DMS53 treated with DMSO at 0.1 percent for 48 hours (cell line): ENCODE results near the gene CDC42BPB.

Experiments
- DNase-seq: peaks from one replicate; lab custom pipeline; 2025; ENCODE audit not compliant: unreplicated experiment; lab: John Stamatoyannopoulos, UW

The CDC42BPB gene

DNA sequence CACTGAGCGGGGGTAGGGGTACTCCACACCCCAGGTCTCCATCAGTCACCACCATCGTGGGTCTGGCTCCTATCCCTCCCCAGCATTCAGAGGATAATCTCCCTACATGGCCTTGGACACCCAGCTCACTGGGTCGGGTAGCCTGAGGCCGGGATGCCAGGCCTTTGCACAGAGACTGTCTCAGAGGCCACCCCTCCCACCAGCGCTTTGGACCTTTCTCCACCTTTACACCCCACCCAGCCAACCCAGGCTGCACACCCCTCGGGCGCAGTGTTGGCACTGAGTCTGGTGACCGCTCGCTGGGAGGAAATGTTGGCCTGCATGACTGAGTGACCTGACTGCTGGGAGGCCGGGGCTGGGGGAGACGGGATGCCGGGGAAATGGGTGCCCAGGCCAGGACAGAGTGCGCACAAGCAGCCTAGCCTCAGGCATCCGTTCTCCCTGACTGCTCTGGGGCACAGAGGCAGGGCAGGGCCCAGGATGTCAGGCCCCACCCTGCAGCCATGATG, 16.1 kb upstream of the CDC42BPB start:
- DNase-seq: no peak

DNA sequence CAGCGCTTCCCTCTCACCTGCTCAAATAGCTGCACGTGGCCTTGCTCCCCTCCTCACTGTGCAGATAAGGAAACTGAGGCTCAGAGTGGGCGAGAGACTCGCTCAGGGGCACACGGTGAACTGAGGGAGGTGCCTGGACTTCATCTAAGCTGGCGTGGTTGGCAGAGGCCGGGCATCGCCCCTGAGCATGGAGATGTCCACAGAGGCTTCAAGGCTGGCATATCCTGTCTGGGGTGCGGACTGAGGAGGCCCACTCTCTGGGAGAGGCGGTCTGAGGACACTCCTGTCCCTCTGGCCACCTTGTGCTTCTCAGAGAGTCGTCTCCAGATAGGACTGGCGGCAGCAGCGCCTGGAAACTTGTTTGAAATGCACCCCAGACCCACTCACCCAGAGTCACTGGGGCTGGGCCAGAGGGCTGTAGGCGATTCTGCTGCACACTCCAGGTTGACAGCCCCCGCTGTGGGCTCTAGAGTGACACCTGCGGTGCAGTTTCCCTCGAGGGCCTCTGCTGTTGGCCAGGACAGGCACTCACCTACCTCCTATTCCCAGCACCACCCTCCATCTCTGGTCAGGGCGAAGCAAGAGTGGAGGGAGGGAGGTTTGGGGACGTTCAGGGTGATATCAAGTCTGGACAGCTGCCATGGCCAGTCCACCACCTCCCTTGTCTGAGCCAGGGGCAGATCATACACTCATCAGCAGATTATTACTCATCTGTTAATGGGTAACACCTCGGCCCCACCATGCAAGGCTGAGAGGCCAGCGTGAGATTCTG, 15.4 kb upstream of the CDC42BPB start:
- DNase-seq: no peak

DNA sequence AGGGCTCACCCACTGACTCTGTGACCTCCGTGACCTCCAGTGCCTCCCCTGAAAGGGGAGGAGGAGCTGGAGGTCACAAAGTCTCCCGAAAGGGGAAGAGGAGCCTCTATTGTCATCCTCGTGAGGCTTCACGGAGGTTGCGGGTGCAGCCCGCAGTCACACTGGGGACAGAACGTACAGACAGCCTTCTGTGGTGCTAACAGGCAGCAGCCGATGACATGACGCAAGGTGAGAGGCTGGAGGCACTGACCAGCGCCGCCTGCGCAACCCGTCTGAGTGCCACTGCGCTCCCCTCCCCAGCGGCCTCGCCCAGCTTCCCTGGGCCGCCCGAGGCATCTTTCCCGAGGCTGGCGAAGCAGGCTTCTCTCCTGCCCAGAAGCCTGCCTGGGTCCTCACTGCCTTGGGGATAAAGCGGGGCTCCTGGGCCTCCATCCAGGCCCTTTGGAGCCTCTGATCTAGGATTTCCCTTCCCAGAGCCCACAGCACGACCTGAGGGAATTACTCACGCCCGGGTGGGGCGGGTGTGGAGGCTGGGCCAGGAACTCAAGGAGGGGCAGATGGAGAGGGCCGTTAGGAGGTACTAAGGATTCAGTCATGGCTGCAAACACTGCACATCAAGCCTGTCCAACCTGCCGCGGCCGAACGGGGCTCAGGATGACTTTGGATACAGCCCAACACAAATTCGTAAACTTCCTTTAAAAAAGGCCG, 14.3 kb upstream of the CDC42BPB start:
- DNase-seq: no peak

DNA sequence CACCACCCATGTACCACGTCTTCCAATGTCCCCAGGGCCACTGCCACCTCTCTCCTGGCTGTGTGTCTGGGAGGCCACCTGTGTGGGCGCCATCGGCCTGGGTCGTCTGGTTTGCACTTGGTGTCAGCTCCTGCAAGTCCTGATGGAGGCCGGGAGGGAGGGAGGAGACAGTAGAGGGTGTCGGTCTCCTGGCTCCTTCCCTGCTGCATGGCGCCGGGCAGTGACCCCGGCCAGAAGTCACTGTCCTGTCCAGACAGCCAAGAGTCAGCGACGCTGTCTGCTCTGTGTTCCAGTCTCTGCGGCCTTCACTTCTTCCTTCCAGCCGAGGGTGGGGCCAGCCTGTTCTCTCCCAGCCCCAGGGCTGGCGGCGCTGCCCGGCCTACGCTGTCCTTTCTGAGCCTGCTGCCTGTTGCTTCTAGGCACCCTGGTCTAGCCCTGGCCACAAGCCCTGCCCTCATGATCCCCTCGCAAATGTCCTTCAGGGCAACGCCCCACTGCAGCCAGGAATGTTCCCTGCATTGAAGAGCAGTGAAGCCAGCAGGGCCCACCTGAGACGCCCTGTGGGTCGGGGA, 13.7 kb upstream of the CDC42BPB start:
- no peak for DNase-seq

DNA sequence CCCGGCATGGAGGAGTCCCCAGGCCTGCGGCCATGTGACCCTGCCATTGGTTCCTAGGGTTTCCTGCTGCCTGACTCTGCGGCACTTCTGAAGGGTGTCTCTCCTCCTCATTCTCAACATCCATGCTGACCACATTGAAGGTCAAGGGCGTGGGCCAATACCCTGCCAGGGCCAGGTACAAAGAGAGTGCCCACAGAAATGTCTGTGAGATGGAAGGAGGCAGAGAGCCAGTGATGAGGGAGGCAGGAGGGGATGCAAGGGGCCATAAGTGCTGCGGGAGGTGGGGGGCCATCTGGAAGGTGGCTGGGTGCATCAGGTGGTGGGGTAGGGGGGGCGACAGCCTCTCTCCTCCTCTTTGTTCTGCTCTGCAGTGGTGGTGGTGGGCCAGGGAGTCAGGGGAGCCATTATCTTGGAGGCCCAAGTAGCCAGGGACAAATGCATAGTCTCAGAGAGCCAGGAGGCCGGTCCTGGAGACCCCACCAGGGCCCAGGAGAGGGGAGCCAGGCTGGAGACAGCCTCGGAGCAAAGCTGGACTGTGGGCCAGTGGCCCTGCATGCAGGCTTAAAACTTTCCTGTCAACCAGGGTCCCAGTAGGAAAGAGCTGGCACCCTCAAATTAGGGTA, 13.0 kb upstream of the CDC42BPB start:
- DNase-seq: no peak

DNA sequence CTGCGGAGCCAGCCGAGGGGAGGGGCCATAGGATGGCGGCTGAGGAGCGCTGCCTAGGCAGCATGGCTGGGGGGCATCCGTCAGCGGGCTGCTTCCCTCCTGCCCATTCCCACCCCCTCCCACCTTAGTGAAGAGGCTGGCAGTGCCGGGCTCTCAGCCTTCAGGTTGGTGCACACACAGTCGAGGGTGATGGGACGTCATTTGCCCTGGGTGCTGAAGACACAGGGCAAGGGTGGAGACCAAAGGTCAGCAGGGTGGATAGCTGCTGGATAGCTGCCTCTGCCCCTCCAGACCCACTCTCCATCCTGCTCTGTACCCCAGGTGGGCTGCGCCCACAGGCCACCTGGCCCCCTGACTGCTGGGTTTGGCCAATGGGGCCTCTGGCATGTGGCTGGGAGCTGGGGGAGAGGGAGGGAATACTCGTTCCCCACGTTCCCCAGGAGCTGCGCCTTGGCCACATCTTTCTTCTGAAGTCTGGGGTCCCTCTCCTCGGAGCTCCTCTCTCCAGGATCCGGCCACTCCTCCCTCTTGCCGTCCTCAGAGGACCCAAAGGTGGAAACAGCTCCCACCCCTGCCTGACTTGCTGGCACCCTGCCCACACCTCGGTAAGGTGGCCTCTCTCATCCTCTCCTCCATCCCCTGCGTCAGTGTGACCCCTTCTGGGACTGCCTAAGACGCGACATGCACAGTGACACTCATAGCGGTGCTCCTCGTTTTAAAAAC, 11.2 kb upstream of the CDC42BPB start:
- no peak for DNase-seq

DNA sequence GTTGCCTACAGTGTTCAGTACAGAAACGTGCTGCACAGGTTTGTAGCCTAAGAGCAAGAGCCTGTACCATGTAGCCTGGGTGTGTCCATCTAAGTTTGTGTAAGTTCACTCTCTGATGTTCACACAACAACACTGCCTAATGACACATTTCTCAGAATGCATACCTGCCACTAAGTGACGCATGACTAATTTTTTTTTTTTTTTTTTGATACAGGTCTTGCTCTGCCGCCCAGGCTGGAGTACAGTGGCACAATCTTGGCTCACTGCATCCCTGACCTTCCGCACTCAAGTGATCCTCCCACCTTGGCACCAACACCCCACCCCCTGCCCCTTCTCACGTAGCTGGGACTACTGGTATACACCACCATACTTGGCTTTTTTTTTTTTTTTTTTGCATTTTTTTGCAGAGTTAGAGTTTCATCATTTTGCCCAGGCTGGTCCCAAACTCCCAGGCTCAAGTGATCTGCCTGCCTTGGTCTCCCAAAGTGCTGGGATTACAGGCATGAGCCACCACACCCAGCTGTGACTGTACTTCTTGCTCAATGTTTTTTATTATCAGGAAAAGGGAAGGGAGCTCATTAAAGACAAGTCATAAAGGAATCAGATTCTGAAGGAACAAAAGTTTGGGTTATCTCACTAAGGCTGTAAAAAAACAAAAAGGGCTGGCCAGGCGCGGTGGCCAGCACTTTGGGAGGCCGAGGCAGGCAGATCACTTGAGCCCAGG, 10.0 kb upstream of the CDC42BPB start:
- DNase-seq: no peak

DNA sequence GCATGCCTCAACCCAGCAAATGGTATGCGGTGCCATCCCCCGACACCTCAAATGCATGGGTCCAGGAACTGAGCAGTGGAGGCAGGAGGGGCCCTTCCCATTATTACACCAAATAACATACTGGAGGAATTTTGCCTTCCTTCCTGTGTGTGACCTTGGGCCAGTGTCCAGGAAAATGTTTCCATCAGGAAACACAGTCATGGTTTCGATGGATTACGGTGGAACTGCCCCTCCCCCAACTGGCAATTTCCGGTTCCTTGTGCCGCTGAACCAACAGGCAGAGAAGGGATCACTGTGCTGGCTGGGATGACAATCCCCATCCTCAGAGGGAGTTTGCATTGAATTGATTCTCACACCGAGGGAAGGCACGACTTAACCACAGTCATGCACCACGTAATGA, 9.1 kb upstream of the CDC42BPB start:
- no peak for DNase-seq

DNA sequence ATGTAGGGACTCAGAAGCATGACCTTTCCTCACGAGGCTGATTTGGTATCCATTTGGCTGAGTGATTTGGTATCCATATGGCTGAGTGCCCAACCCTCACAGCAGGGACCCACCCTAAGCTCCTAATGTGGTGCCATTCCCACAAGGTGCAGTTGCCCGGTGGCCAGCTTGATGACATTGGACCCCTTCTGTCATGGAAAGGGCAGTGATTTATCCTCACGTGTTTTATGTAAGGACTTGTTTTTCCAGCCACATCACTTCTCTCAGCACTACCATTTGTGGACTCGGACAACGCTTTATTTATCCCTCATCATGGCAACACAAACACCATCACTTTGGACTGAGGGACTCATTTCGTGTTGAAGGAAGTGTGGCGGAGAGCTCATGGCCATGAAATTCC, 8.5 kb upstream of the CDC42BPB start:
- DNase-seq: no peak

DNA sequence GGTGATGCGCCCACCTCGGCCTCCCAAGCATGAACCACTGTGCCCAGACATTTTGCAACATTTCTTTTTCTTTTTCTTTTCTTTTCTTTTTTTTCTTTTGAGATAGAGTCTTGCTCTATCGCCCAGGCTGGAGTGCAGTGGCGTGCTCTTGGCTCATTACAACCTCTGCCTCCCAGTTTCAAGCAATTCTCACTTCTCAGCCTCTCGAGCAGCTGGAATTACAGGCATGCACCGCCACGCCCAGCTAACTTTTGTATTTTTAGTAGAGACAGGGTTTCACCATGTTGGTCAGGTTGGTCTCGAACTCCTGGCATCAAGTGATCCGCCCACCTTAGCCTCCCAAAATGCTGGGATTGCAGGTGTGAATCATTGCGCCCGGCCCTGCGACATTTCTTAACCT, 7.6 kb upstream of the CDC42BPB start:
- DNase-seq: no peak

DNA sequence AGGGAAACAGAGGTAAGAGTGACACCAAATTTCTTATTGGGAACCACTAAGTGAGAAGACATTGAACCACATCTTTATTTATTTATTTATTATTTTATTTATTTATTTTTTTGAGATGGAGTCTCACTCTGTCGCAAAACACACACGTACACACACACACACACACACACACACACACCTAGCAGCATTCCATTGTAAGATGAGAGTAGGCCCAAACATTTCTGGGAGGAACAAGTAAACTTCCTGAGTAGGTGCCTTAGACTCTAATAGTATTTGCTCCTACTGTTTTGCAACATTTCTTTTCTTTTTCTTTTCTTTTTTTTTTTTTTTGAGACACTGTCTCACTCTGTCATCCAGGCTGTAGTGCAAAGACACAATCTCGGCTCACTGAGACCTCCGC, 7.1 kb upstream of the CDC42BPB start:
- DNase-seq: no peak

DNA sequence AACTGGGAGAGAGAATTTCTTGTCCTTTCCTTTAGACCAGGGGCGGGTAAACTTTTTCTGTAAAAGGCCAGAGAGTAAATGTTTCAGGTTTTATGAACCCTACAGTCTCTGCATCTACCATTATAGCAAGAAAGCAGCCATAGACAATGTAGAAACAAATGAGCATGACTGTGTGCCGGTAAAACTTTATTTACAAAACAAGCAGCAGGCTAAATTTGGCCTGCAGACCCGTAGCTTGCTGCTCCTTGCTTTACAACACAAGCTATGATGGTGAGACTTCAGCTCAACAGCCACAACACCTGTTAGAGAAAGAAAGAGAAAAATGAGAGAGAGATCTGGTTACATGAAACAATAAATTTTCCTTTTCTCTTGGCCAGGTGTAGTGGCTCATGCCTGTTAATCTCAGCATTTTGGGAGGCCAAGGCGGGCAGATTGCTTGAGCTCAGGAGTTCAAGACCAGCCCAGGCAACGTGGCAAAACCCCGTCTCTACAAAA, 4.2 kb upstream of the CDC42BPB start:
- no peak for DNase-seq

DNA sequence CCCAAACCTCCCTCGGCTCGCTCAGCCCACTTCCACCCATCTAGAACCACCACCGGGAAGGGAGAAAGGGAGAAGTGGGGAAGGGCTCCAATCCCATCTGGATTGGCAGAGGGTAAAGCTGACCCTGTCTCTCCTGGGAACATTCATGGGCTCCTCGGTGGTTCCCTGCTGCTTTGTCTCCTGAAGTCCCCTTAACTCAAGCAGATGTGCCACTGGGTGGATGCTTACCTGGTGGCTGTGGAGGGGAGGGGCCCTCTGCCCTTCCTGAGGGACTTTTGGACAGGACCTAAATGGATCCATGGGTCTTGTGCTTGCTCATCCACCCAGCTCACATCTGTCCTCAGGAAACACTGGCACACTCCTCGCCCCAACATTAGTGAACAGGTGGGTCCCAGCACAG, 2.2 kb upstream of the CDC42BPB start:
- DNase-seq: no peak

DNA sequence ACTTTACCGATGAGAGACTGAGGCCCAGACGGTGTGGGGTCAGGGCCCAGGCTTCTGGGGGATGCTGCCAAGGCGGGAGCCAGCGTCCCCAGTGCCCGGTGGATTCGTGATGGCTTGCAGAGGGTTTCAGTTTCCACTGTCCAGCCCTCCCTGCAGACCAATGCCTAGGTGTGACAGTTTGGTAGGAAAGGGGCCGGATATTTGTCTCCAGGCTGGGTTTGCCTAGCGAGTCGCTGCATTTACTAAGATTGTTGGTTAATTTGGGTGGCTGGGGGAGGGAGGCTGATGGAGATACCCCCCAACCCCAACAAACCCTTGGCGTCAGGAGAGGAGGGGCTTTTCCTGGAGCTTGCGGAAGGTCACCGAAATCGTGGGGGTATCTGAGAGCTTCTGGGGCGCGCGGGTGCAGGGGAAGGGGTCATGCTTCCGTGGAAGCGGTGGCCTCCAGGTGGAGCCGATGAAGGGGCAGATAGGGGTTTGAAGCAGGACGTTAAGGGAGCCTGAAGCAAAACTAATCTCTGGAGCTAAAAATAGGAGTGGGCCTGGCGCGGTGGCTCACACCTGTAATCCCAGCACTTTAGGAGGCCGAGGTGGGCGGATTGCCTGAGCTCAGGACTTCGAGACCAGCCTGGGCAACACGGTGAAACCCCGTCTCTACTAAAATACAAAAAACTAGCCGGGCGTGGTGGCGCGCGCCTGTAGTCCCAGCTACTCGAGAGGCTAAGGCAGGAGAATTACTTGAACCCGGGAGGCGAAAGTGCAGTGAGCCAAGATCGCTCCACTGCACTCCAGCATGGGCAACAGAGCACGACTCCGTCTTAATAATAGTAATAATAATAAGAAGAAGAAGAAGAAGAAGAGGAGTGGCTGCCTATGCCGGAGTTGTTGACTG, 1.1 kb upstream of the CDC42BPB start:
- DNase-seq: no peak

DNA sequence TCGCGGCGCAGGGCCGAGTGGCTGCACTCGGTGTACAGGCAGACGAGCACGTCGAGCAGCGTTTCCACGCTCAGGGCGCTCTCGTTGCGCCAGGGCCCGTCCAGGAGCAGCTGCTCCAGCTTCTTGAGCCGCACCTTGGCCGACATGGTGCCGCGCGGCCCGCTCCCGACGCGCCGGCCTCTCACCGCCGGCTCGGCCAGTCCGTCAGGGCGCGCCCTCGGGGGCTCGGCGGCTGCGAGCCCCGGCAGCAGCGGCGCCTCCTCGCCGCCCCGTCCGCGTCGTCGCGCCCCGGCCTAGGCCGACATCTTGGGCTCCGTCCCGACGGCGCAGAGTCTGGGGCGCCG, 349 bp downstream of the CDC42BPB start:
- no peak for DNase-seq

DNA sequence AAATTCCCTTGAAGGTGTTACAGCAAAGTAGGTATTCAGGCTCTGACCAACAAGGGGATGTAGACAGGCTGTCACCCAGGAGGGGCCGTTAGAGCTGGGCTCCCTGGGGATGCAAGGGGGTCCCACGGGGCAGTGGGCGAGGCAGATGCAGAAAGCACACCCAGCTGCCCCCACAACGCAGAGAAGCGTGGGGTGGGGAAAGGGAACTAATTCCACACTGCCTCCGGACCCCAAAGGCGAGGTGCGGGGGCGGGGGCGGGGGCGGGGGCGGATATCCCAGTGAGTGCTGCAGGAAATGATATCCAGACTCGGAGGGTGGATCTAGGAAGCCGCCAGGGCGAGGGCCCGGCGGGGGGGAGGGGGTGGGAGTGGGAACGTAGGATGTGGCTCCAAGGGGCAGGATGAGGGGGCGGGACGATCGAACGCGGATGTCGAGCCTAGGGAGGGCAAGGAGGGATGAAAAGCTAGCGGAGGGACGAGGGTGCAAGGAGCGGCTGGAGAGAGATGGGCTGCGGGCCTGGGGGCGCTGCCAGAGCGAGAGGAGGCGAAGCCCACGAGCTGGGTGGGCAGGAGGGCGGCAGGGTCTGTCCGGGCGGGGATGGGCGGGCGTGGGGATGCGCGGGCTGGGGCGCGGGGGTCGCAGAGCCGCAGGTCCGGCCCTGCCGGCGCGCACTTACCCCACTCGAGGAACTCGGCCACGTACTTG, 874 bp downstream of the CDC42BPB start:
- DNase-seq: no peak

DNA sequence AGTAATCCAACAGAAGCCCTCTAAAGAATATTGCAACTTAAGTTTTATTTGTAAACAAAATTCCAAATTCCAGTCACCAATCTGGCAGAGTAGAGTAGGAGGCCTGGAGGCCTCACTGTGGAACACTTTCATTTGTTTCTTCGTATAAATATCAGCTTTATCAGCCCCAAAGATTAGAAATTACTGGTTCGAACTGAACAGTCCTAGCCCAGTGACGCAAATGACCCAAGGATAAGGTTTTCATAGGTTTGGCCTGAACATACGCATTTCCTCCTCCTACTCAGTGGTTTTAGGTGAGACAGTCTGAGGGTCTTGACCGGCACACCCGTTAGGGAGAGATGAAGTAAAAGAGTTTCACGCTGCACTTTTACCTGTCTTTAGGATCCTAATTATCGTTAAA, 1.7 kb downstream of the CDC42BPB start:
- DNase-seq: no peak

DNA sequence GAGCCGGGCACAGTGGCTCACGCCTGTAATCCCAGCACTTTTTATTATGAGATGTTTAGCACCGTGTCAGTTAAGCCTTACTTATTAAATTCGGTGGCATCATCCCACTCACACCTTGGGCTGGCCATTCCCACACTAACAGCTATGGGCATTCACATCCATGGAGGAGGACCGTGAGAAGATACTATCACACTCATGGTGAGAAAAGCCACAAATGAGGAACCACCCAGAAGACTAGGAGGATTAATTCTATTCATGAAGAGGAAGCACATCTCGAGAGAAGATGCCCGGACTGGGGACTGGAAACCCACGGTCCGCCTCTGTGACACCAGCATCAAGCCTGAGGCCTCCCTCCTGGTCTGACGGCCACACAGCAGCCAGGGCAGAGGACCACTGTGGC, 4.9 kb downstream of the CDC42BPB start:
- no peak for DNase-seq

DNA sequence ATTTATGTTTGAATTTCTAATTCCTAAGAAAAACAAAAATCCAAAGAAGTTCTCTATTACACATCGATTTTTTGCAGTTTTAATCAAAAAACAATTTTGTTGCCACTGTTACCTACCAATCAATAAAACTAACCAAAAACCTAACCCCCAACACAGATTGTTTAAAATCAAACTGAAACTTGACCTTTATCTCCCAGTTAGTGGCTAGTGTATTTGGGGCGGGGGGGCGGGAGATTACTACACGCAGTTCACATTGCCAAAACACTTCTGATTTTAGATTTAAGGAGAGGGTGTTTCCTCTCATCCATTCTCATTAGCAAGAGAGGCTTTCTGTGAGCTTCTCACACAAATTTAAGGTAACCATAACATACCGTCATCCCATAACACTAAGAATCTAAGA, 6.4 kb downstream of the CDC42BPB start:
- DNase-seq: no peak
